ENCODE data around the gene SLC9A3.

The SLC9A3 gene

GRCh38 chr5:457195-457961 lies 66.9 kb downstream of the SLC9A3 start:
- DNase-seq: no peak

- no peak for DNase-seq
Measured at GRCh38 chr5:456351-457194, 67.7 kb downstream of the SLC9A3 start.

GRCh38 chr5:455806-456205 lies 68.4 kb downstream of the SLC9A3 start:
- DNase-seq: no peak

GRCh38 chr5:454936-455335 lies 69.3 kb downstream of the SLC9A3 start:
- DNase-seq: no peak

GRCh38 chr5:453725-454481 lies 70.3 kb downstream of the SLC9A3 start:
- no peak for DNase-seq

- DNase-seq: no peak
Measured at GRCh38 chr5:452978-453710, 71.1 kb downstream of the SLC9A3 start.

GRCh38 chr5:451587-452458 lies 72.4 kb downstream of the SLC9A3 start:
- no peak for DNase-seq

GRCh38 chr5:449151-449550 lies 75.1 kb downstream of the SLC9A3 start:
- no peak for DNase-seq

GRCh38 chr5:448766-449090 lies 75.5 kb downstream of the SLC9A3 start:
- DNase-seq: no peak

GRCh38 chr5:448061-448765 lies 76.0 kb downstream of the SLC9A3 start:
- no peak for DNase-seq

- no peak for DNase-seq
Measured at GRCh38 chr5:447501-447900, 76.7 kb downstream of the SLC9A3 start.

- DNase-seq: peak; percentile 26
Measured at GRCh38 chr5:446883-447263, 77.4 kb downstream of the SLC9A3 start.

- DNase-seq: no peak
Measured at GRCh38 chr5:446066-446882, 78.0 kb downstream of the SLC9A3 start.

GRCh38 chr5:445591-445990 lies 78.7 kb downstream of the SLC9A3 start:
- no peak for DNase-seq

- DNase-seq: no peak
Measured at GRCh38 chr5:444226-444625, 80.0 kb downstream of the SLC9A3 start.

- peak; percentile 48 for DNase-seq
Measured at GRCh38 chr5:443239-444151, 80.8 kb downstream of the SLC9A3 start.

- DNase-seq: peak; percentile 76
Measured at GRCh38 chr5:442335-443238, 81.7 kb downstream of the SLC9A3 start, which contains the start of gene EXOC3. EXOC3 (plus strand) TSS chr5:443176; CDS start chr5:446206, 3,030 bp downstream.

- no peak for DNase-seq
Measured at GRCh38 chr5:441996-442334, 82.3 kb downstream of the SLC9A3 start.

Data from stimulated activated CD4-positive, alpha-beta T cell treated with anti-CD3 and anti-CD28 coated beads, Interleukin-4, amount 100 ng/mL, for 24 hours (primary cell).